ACC112 (cell line): Measurements from ENCODE around the gene KCNMA1.

Source experiments
- H2AFZ ChIP-seq: fragments of 200-600 bp; sonication (generic); one replicate; pipeline ENCODE4 v1.6.0; 2017; ENCODE audit warnings: antibody characterized with exemption, low read length; ENCODE audit not compliant: unreplicated experiment
- H3K27ac ChIP-seq: fragments of 200-600 bp; sonication (generic); 2 replicates; pipeline ENCODE4 v1.5.1; 2014; ENCODE audit warnings: low read depth, mild to moderate bottlenecking, antibody characterized with exemption, low read length, moderate library complexity
- H3K27me3 ChIP-seq: fragments of 200-600 bp; sonication (generic); 2 replicates; pipeline ENCODE4 v1.6.1; 2014; ENCODE audit warnings: mild to moderate bottlenecking, antibody characterized with exemption, low read length, moderate library complexity, mixed read lengths; ENCODE audit not compliant: insufficient read depth
- H3K36me3 ChIP-seq: fragments of 200-600 bp; sonication (generic); 2 replicates; pipeline ENCODE4 v1.6.1; 2016; ENCODE audit warnings: mild to moderate bottlenecking, antibody characterized with exemption, low read length, moderate library complexity, mixed read lengths; ENCODE audit not compliant: insufficient read depth
- H3K4me1 ChIP-seq: fragments of 200-600 bp; sonication (generic); one replicate; pipeline ENCODE4 v1.6.1; 2016; ENCODE audit warnings: low read length, mixed read lengths; ENCODE audit not compliant: insufficient read depth, unreplicated experiment, control insufficient read depth
- H3K4me3 ChIP-seq: fragments of 200-600 bp; sonication (generic); 2 replicates; pipeline ENCODE4 v1.5.1; 2014; ENCODE audit warnings: mild to moderate bottlenecking, low read depth, low read length
- H3K79me2 ChIP-seq: fragments of 200-600 bp; sonication (generic); one replicate; pipeline ENCODE4 v1.6.0; 2016; ENCODE audit warnings: low read length; ENCODE audit not compliant: control insufficient read depth, unreplicated experiment, insufficient read depth

The KCNMA1 gene

DNA sequence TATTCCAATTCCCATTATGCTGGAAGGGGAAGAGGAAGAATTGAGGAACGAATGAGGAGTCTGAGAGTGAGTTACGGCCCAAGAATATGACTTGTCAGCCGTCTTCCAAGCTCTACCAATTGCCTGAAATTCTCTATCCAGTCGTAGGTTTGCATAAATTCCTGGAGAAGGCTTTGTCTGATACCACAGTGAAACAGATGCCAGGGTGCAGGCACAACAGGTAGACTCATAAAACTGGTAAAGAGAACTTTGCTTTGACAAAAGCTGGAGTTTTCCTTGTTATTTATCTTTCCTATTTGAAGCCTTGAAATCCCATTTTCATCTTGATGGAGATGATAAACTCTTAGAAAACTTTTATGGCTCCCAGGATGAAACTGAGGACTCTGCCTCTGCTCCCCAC is 251.2 kb downstream of the KCNMA1 start:
- H3K4me1 ChIP-seq, result peaks cover 42% of the 10 kb centered on the region
- H3K27ac ChIP-seq, result peak overlapping the region; percentile 57
- H3K4me3 ChIP-seq, result peak overlapping the region; percentile 28; the same call in 1 of the 2 replicates
- no peaks in the 10 kb centered on the region for H3K27me3 ChIP-seq
- peaks cover 3% of the 10 kb centered on the region for H3K79me2 ChIP-seq
- no peaks in the 10 kb centered on the region for H3K36me3 ChIP-seq
- H2AFZ ChIP-seq, result peak overlapping the region; percentile 45

DNA sequence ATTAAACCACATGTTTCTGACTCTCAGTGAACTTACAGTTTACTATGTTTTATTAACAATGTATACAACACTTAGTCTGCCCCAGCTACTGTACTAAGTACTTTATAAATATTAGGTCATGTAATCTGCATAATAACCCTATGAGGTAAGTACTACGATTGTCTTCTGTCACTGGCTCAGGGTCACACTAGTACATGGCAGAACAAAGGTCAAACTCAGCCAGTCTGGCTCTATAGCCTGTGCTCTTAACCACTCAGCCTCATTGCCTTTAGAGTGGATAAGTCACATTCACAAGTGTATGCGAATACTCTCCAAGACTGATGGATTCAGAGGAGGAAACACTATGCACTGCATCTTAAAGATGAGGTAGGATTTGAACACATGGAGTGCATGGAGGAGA is 252.3 kb downstream of the KCNMA1 start:
- H2AFZ ChIP-seq, result no peak overlapping the region

DNA sequence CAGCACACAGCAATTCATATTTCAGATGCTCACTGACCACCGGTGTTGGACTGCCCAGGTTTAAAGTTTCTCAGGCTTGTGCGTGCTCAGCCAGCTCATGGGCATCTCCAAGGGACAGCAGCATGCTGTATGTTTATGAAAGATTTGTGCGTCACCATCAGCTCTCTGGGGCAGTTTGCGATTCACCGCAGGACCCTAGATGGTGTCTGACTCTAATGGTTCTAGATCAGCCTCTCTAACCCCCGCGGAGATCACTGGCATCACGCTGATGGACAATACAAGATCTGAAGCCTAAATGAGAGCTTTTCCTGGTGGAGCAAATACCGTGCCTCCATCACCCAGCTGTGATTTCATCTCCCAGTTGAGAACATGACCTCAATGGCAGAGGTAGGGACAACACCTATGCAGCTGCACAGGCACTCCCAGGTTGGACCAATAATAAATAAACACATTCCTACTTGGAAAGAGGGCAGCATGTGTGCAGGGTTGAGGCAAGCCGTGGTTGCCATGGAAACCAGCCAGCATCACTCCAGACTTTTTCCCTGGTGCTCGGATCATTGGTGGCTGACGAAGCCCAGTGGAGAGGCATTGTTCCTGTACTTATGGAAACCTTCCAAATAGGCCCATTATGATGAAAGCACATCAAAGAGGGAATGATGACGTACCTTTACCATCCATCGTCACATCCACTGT is 253.6 kb downstream of the KCNMA1 start:
- Histone ChIP-seq H3K4me1 (peaks cover 25% of the 10 kb centered on the region), H3K36me3 (no peaks in the 10 kb centered on the region), H3K79me2 (no peaks in the 10 kb centered on the region), H3K4me3 (no peak overlapping the region), H2AFZ (no peak overlapping the region), H3K27me3 (no peaks in the 10 kb centered on the region), H3K27ac (no peak overlapping the region)

More for the DNA sequence above, 252.3 kb downstream of the KCNMA1 start:
- Histone ChIP-seq H3K79me2 (peaks cover 3% of the 10 kb centered on the region), H3K36me3 (no peaks in the 10 kb centered on the region), H3K4me1 (peaks cover 31% of the 10 kb centered on the region), H3K4me3 (no peak overlapping the region), H3K27ac (no peak overlapping the region), H3K27me3 (no peaks in the 10 kb centered on the region)

DNA sequence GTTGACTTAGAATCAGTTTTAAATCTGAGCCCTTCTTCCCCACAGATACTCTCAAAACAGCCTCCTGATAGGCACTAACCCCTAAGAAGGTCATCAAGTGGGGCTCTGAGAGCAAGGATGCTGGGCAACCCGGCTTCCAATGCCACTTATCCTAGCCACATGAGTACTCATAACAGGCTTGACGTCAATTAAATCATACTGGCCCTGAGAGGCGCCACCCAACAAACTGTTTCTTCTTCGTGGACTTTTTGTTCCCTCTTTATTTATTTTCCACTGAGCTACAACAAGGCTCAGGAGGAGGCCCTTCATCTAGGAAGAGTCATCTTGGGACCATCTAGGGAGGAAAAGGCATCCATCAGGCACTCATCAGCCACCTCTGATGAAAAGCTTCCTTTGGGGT is 255.9 kb downstream of the KCNMA1 start:
- H3K4me3 ChIP-seq, result no peak overlapping the region
- no peak overlapping the region for H2AFZ ChIP-seq
- no peaks in the 10 kb centered on the region for H3K36me3 ChIP-seq
- H3K79me2 ChIP-seq, result no peaks in the 10 kb centered on the region
- no peaks in the 10 kb centered on the region for H3K27me3 ChIP-seq
- H3K27ac ChIP-seq, result no peak overlapping the region
- H3K4me1 ChIP-seq, result peaks cover 7% of the 10 kb centered on the region

DNA sequence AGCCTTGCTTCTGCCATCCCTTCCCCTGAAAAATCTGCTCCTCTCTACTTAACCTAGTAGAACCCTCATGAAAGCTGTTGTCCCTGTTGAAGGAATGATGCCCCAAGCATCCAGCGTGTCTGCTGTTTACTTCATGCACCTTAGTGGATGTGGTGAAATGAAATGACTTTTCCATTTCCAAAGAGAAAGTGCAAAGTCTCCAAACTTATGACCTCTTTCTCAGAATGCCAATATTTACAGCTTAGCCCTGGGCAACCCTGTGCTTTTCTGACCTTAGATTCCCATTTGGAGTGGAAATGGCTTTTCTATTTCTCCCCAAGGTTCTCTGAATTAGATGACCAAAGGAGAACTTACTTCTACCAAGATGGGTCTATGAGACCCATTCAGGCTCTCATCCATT is 256.9 kb downstream of the KCNMA1 start:
- H3K4me1 ChIP-seq, result no peaks in the 10 kb centered on the region
- no peaks in the 10 kb centered on the region for H3K27me3 ChIP-seq
- H3K27ac ChIP-seq, result no peak overlapping the region
- no peaks in the 10 kb centered on the region for H3K36me3 ChIP-seq
- H2AFZ ChIP-seq, result no peak overlapping the region
- no peaks in the 10 kb centered on the region for H3K79me2 ChIP-seq
- no peak overlapping the region for H3K4me3 ChIP-seq

DNA sequence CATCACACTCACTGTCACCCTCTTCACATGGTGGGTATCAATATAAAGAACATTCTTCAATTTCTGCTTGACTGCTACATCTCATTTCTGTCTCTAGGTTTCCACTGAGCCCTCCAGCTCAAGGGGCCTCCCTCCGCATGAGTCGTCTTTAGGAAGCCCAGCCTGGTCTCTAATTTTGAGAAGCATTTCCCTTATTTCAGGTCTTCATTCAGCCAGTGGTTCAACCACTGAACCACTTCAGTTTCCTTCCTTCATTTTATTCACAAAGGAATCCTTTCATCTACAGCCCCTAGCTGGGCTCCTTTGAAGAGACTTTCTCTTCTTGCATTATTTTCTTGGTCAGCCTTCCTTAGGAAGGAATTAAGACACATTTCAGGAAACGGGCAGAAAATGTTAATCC is 257.4 kb downstream of the KCNMA1 start:
- H2AFZ ChIP-seq, result no peak overlapping the region
- H3K4me1 ChIP-seq, result no peaks in the 10 kb centered on the region
- H3K36me3 ChIP-seq, result no peaks in the 10 kb centered on the region
- H3K27me3 ChIP-seq, result no peaks in the 10 kb centered on the region
- H3K79me2 ChIP-seq, result no peaks in the 10 kb centered on the region
- H3K27ac ChIP-seq, result no peak overlapping the region
- no peak overlapping the region for H3K4me3 ChIP-seq

DNA sequence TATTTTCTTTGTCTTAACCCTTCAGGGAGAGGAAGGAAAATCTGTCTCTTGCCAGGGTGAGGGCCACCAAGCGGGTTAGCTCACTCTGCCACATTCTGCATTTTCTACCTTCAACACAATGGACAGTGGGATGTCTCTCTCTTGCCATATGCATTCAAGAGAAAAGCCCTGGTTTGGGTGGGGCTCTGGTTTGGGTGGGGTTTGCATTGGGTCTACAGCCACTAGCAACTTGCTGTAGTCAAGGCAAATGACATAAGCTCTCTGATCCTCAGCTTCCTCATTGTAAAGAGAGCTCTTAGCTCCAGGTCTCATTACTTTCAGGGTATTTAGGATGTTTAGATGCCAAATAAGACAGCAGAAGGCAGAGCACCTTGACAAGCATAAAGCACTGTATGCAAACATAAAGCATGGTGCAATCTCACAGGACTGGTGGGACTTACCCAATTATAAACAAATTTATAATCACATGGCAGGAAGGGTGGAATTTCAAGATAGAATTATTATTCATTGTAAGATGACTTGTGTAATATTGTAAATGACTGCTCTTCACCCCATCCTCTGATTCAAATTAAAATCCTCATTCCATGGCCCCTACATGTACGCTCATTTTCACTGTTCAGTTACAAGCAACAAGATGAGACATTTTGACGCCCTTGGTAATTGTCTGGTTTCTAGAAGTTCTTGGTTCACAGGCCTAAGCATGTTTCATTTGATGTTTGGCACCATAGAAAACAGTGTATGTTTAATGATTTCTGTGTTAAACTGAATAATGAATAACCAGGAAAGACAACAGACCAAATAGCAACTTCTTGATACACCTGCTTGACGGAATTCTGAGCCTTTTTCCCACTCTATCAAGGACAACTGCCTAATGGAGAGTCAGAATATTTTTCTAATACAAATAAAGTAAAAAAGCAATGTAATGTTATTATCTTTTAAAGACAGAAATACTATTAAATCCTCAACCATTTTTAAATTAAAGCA is 258.9 kb downstream of the KCNMA1 start:
- Histone ChIP-seq H3K36me3 (no peaks in the 10 kb centered on the region), H3K4me3 (no peak overlapping the region), H3K79me2 (no peaks in the 10 kb centered on the region), H3K27ac (no peak overlapping the region), H3K4me1 (no peaks in the 10 kb centered on the region), H3K27me3 (no peaks in the 10 kb centered on the region), H2AFZ (no peak overlapping the region)

DNA sequence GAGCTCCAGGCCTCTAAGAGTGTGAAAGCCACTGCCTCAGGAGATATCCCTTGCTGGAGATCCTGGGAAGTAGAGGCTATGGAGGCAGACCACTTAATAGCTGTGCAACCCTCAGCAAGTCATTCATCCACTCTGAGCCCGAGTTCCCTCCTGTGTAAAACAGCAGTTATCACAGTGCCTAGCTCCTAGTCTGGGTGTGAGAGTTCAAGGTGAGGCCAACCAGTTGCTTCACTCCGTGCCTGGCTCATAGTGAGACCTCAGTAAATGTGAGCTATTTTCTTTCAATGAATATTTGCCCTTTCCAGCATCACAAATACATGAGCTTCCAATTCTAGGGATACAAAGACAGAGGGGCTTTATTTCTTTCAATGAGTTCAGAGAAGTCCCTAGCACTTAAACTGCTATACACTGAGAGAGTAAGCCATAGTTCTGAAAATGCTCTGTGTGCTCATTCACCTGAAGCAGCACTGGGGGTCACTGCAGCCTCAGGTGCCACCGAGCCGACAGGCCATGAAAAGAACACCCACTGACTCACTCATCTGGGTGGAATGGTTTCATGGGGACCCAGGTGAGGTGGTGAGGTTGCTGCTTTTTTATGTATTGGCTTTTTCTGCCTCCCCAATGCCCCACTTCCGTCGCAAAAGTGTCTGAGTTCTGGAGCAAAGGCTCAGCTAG is 259.8 kb downstream of the KCNMA1 start:
- Histone ChIP-seq H3K36me3 (no peaks in the 10 kb centered on the region), H2AFZ (no peak overlapping the region), H3K27ac (no peak overlapping the region)

DNA sequence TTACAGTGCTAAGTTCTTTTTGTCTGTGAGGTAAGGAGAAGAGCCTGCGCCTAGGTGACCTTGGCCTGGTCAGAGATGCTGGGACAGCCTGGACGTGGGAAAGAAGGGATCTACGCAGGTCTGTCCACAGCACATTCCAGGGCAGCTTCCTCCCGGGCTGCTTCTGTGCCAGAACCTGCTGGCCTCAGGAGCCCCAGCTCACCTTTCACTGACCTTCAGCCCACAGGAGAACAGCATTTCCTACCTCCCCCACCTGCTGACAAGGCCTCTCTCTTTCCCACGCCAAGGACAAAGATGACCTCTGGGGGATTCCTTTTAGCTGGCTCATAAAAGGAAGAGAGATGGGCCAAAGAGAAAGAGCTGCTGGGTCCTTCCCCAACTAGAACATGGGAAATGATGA is 260.6 kb downstream of the KCNMA1 start:
- Histone ChIP-seq H3K4me3 (no peak overlapping the region), H3K79me2 (no peaks in the 10 kb centered on the region), H3K36me3 (no peaks in the 10 kb centered on the region), H3K27ac (no peak overlapping the region), H3K4me1 (no peaks in the 10 kb centered on the region), H3K27me3 (no peaks in the 10 kb centered on the region), H2AFZ (no peak overlapping the region)

More for the DNA sequence above, 259.8 kb downstream of the KCNMA1 start:
- H3K4me1 ChIP-seq, result no peaks in the 10 kb centered on the region
- H3K27me3 ChIP-seq, result no peaks in the 10 kb centered on the region
- no peak overlapping the region for H3K4me3 ChIP-seq
- H3K79me2 ChIP-seq, result no peaks in the 10 kb centered on the region

DNA sequence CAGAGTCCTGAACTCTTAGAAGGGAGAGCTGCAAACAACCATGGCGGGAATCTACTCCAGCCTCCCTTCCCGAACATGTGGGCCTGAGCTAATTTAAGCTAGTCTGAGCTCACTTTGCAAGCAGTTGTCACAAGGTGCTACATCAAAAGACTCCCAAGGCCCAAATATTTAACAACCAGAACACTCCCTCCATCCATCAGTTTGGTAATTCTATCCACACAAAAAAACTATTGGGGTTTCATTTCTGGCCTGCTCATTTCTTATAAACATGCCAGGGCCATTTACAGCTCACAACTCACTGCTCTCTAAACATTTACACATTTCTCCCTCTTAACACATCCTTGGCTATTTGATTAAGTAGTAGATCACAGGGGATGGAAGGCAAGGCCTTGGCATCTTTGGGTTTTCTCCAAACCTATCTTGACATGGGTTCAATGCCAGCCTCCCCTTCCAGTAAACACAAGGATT is 263.4 kb downstream of the KCNMA1 start:
- no peak overlapping the region for H3K27ac ChIP-seq
- no peaks in the 10 kb centered on the region for H3K79me2 ChIP-seq
- no peak overlapping the region for H2AFZ ChIP-seq
- H3K4me3 ChIP-seq, result no peak overlapping the region
- H3K36me3 ChIP-seq, result no peaks in the 10 kb centered on the region
- no peaks in the 10 kb centered on the region for H3K27me3 ChIP-seq
- no peaks in the 10 kb centered on the region for H3K4me1 ChIP-seq
